NCI-H2227 treated with DMSO at 0.1 percent for 48 hours (cell line): Measurements from ENCODE around the gene RHOD.

ENCODE experiments used
- DNase-seq: peaks from one replicate; lab custom pipeline; 2025; lab: John Stamatoyannopoulos, UW

Gene RHOD

DNA sequence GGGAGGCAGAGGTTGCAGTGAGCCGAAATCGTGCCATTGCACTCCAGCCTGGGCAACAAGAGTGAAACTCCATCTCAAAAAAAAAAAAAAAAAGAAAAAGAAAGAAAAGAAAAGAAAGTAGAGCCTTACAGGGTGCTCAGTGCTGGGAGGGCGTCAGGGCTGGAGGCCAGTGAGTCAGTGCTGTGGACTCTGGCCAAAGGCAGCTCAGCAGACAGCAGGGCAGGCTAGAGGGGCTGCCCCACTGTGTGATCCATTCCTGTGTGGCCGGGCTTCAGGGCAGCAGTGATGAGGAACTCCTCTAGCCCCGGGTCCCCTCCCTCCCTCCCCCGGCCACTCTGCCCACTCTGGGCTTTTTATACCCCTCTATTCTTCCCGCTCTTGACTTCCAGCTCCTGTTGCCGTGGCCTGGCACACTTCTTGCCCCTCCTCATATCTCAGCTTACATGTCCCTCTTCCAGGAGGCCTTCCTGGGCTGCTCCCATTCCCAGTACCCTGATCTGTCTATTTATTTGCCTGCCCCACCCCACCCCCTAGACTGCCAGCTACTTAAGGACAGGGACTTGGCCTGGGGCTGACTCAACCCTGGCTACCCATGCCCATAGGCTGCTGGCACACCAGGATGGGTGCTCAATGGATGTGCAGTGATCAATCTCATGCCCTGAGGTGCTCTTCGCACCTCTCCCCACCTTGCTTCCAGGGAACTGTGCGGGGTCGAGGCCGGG lies 23.7 kb upstream of the RHOD start:
- DNase-seq, result no peak

DNA sequence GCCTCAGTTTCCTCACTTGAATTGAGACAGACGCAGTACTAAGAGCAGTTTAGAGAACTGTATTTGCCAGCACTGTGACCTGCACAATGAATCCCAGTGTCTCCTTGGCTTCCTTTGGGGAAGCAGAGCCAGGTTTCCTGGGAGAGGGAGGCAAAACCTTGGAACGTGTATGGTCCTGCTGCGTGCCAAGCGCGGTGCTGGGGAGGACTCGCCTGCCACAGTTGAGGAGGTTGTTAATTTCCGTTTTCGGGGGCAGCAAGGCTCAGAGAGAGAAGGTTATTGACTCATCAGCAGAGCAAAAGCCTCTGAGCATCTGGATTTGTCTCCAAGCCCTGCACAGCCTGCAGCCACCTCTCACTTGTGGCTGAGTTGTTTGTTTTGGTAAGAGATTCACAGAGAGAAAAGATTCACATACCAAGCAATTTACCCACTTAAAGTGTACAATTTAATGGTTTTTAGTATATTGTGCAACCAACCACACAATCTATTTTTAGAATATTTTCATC lies 22.9 kb upstream of the RHOD start:
- DNase-seq, result no peak

DNA sequence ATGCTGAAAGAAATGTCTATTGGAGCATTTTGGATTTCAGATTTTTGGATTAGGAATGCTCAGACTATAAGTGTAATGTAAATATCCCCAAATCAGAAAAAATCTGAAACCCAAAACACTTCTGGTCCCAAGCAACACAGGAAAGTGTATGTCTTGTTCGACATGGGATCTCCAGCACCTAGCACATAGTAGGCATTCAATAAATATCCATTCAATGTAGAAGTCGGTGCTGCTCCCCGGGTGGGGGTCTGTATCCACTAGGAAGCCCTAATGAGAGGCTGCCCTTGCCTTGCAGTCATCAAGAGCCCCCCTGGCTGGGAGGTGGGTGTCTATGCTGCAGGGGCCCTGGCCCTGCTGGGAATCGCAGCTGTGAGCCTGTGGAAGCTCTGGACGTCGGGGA lies 22.3 kb upstream of the RHOD start:
- DNase-seq, result no peak

DNA sequence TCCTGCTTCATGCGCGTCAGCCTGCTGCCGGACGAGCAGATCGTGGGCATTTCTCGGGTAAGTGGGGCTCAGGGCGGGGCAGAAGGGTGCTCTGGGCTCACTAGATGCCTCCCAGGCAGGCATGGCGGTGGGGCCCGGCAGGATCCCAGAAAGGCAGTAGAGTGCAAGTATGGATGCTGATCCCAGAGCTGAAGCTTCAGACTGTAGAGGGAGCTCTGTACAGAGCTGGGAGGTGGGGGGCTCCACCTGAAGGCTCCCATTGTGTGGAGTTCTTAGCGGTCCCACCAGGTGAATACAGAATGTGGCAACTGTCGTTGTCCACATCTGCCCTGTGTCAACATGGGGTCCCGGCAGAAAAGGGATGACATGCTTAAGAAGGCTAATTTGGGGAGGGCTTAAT lies 16.5 kb upstream of the RHOD start:
- DNase-seq, result no peak

DNA sequence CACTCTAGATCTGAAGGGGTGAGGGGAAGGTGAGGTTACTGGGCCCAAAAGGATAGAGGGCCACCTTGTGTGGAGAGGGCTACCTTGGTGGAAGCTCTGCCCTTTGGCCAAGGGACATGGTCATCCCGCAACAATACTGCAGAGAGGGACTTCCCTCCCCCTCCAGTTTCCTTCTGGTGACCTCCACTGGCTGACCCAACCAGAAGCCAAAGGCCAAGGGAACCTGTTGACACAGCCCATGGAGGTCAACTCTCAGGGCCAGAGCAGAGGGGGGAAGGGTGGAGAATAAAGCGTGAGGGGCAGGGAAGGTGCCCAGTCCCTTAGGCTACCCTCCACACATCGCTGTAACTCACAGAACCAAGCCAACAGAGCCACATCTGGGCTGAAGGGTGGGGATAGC lies 15.0 kb upstream of the RHOD start:
- DNase-seq, result no peak

- no peak for DNase-seq
Measured at GRCh38 chr11:67043572-67044349, 12.9 kb upstream of the RHOD start.

- DNase-seq, result no peak
Measured at GRCh38 chr11:67044496-67044895, 12.2 kb upstream of the RHOD start.

DNA sequence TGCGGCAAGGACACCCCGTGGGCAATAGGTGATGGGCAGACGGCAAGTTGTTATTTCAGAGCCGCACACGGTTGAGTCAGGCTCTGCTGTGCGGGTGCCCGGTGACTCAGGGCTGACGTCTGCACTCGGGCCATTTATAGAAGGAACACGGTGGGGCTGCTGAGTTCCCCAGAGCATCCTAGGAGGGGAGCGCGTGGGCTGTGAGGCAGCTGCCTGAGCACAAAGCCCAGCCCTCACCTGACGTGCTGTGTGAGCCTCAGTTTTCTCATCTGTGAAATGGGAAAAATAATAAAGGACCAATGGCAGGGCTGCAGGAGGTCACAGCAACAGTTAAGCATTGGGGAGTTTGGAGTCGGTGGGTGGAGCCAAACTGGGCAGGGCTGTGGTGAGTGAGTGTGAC lies 11.3 kb upstream of the RHOD start:
- DNase-seq, result no peak

DNA sequence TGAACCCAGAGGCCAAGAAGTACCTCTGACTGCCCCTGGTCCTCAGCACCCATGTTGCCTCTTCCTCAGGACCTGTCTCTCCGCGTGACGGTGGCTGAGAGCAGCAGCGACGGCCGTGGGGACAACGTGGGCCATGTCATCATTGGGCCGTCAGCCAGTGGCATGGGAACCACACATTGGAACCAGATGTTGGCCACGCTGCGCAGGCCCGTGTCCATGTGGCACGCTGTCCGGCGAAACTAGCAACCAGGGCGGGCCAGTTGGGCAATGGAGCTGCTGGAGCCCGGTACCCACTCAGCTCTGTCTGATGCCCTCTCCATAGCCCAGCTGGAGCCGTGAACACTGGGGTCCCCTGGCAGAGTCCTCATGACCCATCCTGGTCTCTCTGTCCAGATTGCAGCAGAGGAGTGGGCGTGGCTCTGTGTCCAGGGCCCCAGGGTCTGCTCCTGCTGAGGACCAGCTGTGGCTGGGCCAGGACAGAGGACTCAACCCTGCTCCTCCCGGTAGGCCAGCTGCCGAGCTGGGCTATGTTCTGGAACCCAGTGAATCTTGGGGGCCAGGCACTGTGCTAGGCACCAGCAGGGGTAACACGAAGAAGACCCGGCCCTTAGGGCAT lies 8.0 kb upstream of the RHOD start:
- no peak for DNase-seq

- DNase-seq, result no peak
Measured at GRCh38 chr11:67050139-67050538, 6.5 kb upstream of the RHOD start.

- DNase-seq, result no peak
Measured at GRCh38 chr11:67051180-67051893, 5.3 kb upstream of the RHOD start.

DNA sequence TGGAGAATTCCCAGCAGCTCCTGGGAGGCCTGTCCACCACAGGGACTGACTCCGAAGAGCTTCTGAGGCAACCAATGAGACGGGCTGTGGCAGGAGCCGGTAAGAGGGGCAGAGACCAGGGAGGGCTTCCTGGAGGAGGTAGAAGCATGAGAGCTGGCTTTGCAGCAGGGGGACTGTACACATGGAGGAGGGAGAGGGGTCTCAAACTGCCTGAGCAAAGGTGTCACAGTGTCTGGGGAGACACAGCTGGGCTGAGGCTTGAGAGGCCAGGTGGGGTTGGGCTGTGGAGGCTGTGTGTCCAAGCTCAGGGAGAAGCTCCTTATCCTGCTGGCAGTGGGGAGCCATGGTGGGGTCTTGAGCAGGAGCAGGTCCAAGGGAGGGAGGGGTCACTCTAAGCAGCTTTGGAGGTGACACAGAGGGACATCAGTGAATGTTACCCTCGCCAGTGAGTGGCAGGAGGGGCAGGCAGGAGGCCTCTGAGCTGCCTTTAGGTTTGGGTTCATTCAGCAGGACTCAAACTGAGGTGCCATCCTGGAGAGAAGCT lies 4.6 kb upstream of the RHOD start:
- no peak for DNase-seq

GRCh38 chr11:67052891-67053290 lies 3.8 kb upstream of the RHOD start:
- DNase-seq, result no peak

DNA sequence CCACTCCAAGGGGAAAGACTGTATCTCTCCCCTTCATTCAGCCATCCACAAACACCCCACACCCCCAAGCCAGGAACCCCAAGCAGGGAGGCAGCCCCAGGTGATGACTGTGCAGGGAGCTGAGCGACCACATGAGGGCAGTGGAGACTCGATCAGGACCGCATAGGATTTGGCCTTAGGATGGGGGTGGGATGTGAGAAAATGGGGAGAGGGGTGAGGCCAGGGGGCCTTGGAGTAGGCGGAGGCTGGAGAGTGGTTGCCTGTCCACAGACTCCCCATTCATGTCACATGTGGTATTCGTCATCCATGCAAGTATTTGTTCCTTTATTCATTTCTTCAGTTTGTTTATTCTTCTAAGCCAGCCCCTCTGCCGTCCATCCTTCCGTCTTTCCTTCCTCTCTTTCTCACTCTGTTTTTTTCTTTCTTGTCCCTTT lies 2.7 kb upstream of the RHOD start:
- peak; percentile 32 for DNase-seq

- no peak for DNase-seq
Measured at GRCh38 chr11:67054346-67054835, 2.3 kb upstream of the RHOD start.

GRCh38 chr11:67054836-67055523 lies 1.7 kb upstream of the RHOD start:
- peak; percentile 22 for DNase-seq

- DNase-seq, result no peak
Measured at GRCh38 chr11:67055812-67056211, 835 bp upstream of the RHOD start.

GRCh38 chr11:67057205-67057672 lies 592 bp downstream of the RHOD start:
- no peak for DNase-seq

GRCh38 chr11:67058506-67058905 lies 1.9 kb downstream of the RHOD start:
- no peak for DNase-seq

GRCh38 chr11:67059671-67060070 lies 3.0 kb downstream of the RHOD start:
- no peak for DNase-seq

DNA sequence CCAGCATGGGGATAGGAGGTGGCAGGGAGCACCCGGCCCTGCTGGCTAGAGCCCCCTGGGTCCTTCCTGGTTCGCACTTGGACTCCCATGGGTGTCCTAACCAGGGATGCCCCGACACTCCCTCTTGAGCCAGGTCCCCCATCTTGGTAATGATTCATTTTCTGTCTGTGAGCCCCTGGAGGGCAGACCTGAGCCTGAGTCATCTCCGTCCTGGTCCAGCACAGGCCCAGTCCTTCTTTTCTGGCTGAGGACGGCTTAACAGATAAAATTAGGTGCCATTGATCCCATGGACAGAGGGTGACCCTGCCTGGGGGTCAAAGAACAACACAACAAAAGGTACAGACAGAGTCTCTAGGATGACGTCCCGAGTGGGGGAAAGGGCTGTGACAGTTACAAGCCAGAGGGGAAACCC lies 3.5 kb downstream of the RHOD start:
- DNase-seq, result no peak
